Measurements from ENCODE around the gene FGFRL1. TPM values are rescaled to one million over a fixed set of nuclear protein-coding genes. Genes with fewer than 3 reads are reported as not detected.

The FGFRL1 gene
- total RNA-seq, 1 experiment from 2014 or later = 26.1 TPM

- Mint-ChIP-seq H3K9me3 (no peaks in the 10 kb centered on the region; a peak in 3 of 5 replicates), H3K36me3 (ENCODE audit: insufficient read depth in 1 of 3, low read depth in 3 of 3) (peaks cover 0 to 2% (median 0%) of the 10 kb centered on the region in 3 experiments; a peak in 2 of 7 replicates), H3K4me1 (peaks cover 6 to 24% of the 10 kb centered on the region in 2 experiments), H3K27ac (peak overlapping the region in 1 of 3 experiments; percentile 39; a peak in 1 of 7 replicates), H3K4me3 (no peak overlapping the region), H3K27me3 (ENCODE audit: low read depth) (peaks cover 31% of the 10 kb centered on the region)
- no peak overlapping the region for H3K4me2 ChIP-seq (ENCODE audit: insufficient read depth, insufficient read length, low read length)
- peak overlapping the region; percentile 18 for H3K18ac ChIP-seq (ENCODE audit: insufficient read length, low read depth, low read length)
- no peaks in the 10 kb centered on the region for H3K79me1 ChIP-seq (ENCODE audit: insufficient read depth, low read depth, low read length, poor library complexity, severe bottlenecking)
- no peak overlapping the region for H4K8ac ChIP-seq (replicated peaks; ENCODE audit: insufficient read length, low read depth, low read length)
- no peak overlapping the region for H3K23ac ChIP-seq (ENCODE audit: insufficient read length, low read depth, low read length)
- H2BK120ac ChIP-seq (ENCODE audit: low read depth, low read length, poor library complexity, severe bottlenecking) = no peak overlapping the region
- peak overlapping the region; percentile 36; the same call in 1 of the 2 replicates for H3K14ac ChIP-seq (ENCODE audit: insufficient read depth, low read length)
- H3K9me3 ChIP-seq (ENCODE audit: control insufficient read depth, low read depth, low read length) = no peaks in the 10 kb centered on the region
- DNase-seq = no peak
- H4K91ac ChIP-seq (ENCODE audit: insufficient read length, low read depth, low read length) = peak overlapping the region; percentile 55
- TF ChIP-seq CTCF (conservative IDR thresholded peaks at IDR 0.05) = no peak
- H4K20me1 ChIP-seq (ENCODE audit: control insufficient read depth, insufficient read depth, insufficient read length) = no peaks in the 10 kb centered on the region
- H2BK12ac ChIP-seq (ENCODE audit: insufficient read length, low read depth, low read length) = no peak overlapping the region
- no CpG with 5 or more reads among the region's 12 CpGs for WGBS (ENCODE audit: extremely low coverage, insufficient read length, low lambda C conversion rate)
- H3K27ac ChIP-seq (ENCODE audit: insufficient read length, low read depth, low read length) = no peak overlapping the region
- H3K4me1 ChIP-seq (ENCODE audit: insufficient read depth, low read length) = no peaks in the 10 kb centered on the region; the same call in 1 of the 2 replicates
- H3K27me3 ChIP-seq (ENCODE audit: insufficient read depth, low read length) = no peaks in the 10 kb centered on the region; the same call in 1 of the 2 replicates
- no peaks in the 10 kb centered on the region for H3K79me2 ChIP-seq (ENCODE audit: insufficient read depth, low read length)
- no peak overlapping the region for H3T11ph ChIP-seq (ENCODE audit: low read length)
- H4K5ac ChIP-seq (ENCODE audit: insufficient read length, low read depth, low read length) = no peak overlapping the region
- H2BK15ac ChIP-seq (ENCODE audit: low read depth, low read length) = no peak overlapping the region
- H3K9ac ChIP-seq (ENCODE audit: extremely low read depth, insufficient read length, low read length) = no peak overlapping the region
- no peak overlapping the region for H3K56ac ChIP-seq (ENCODE audit: insufficient read length, low read depth, low read length)
- no peak overlapping the region for H2BK5ac ChIP-seq (ENCODE audit: insufficient read length, low read length)
- no peak overlapping the region for H2AK5ac ChIP-seq (ENCODE audit: insufficient read length, low read length)
- peak overlapping the region; percentile 32; the same call in 1 of the 2 replicates for H3K4ac ChIP-seq (ENCODE audit: low read depth, low read length)
- no peak overlapping the region for H2BK20ac ChIP-seq (ENCODE audit: low read depth, low read length, poor library complexity, severe bottlenecking)
- peaks cover 4% of the 10 kb centered on the region for H3K23me2 ChIP-seq (ENCODE audit: insufficient read length, low read depth, low read length, poor library complexity, severe bottlenecking)
- H2AFZ ChIP-seq (ENCODE audit: low read length) = no peak overlapping the region
Measured at GRCh38 chr4:1044469-1045192, 33.2 kb downstream of the FGFRL1 start.

All from H9 (cell line).